Spleen (tissue), 11 donors: ENCODE data around the gene RPL38. TPM values are rescaled to one million over a fixed set of nuclear protein-coding genes. Genes with fewer than 3 reads are reported as not detected.

Experiments
- DNase-seq: peaks from one replicate; pipeline ENCODE4 v3.0.0-alpha.2; 2020
- H3K27ac ChIP-seq, 8 donors: fragments of 200-600 bp; sonication (generic) in 7 of 8; 1 replicate in 4 of 8; 2 replicates in 4 of 8; pipeline versions ENCODE4 v1.5.0 to v1.8.0; 2016 to 2021; ENCODE audit warnings: inconsistent platforms in 4 of 8, mild to moderate bottlenecking in 4 of 8, moderate library complexity in 1 of 8
- H3K27me3 ChIP-seq, 7 donors: fragments of 200-600 bp; sonication (generic) in 6 of 7; replicated peaks in 1 of 7; 1 replicate in 4 of 7; 2 replicates in 3 of 7; pipeline versions ENCODE4 v1.5.0 to v1.8.0; 2016 to 2021; ENCODE audit warnings: inconsistent platforms in 3 of 7, mild to moderate bottlenecking in 1 of 7
- H3K36me3 ChIP-seq, 6 donors: fragments of 200-600 bp; sonication (generic) in 5 of 6; 1 replicate in 4 of 6; 2 replicates in 2 of 6; pipeline versions ENCODE4 v1.5.0 to v1.8.0; 2016 to 2021; ENCODE audit warnings: inconsistent platforms in 2 of 6
- H3K4me1 ChIP-seq, 6 donors: fragments of 200-600 bp; sonication (generic) in 5 of 6; 1 replicate in 3 of 6; 2 replicates in 3 of 6; pipeline versions ENCODE4 v1.5.0 to v1.8.0; 2016 to 2021; ENCODE audit warnings: inconsistent platforms in 3 of 6
- H3K4me3 ChIP-seq, 8 donors: fragments of 200-600 bp; sonication (generic) in 7 of 8; 1 replicate in 4 of 8; 2 replicates in 4 of 8; pipeline versions ENCODE4 v1.5.0 to v1.8.0; 2016 to 2021; ENCODE audit warnings: inconsistent platforms in 4 of 8, mild to moderate bottlenecking in 4 of 8, moderate library complexity in 2 of 8
- H3K9me3 ChIP-seq, 8 donors: fragments of 200-600 bp; sonication (generic) in 7 of 8; 1 replicate in 4 of 8; 2 replicates in 4 of 8; pipeline versions ENCODE4 v1.5.0 to v1.8.0; 2016 to 2021; ENCODE audit warnings: inconsistent platforms in 4 of 8
- POLR2A ChIP-seq, 3 donors: fragments of 450-650 bp; IDR thresholded peaks; one replicate each; pipeline ENCODE4 v1.5.1; 2017; ENCODE audit warnings: antibody characterized with exemption in 3 of 3, mild to moderate bottlenecking in 1 of 3
- POLR2AphosphoS5 ChIP-seq, 3 donors: sonication (generic); formaldehyde crosslinking; IDR thresholded peaks; one replicate each; pipeline ENCODE4 v1.5.1; 2017; ENCODE audit warnings: antibody characterized with exemption in 3 of 3
- WGBS, 5 donors: extraction: QIAGEN DNeasy Blood & Tissue Kit in 3 of 5; methylation state at CpG; one replicate each; pipeline versions ENCODE4 v1.1.5 to v1.1.7; 2013 to 2018; 5-methylcytosine and 5-hydroxymethylcytosine counted together
- intact Hi-C: fragments of 100-400 bp; cut with DNase I; formaldehyde crosslinking; loops from one replicate; pipeline ENCODE4 v1.15.0; 2023; ENCODE audit warnings: low total_unique reads
- polyA plus RNA-seq, 3 donors: library from polyadenylated mRNA; stranded (reverse); fragments of 200-250 nt; gene quantifications; one replicate each; pipeline ENCODE4 v1.2.1, GENCODE V29; 2013
- total RNA-seq, 7 donors: library from RNA; depleted of rRNA in 3 of 7; stranded (reverse); fragments of >200 nt in 3 of 7; fragmentation: NEBNext Ultra II Directional in 4 of 7; extraction: Animal tissue kit (Norgen Biotek cat#: 25700) in 4 of 7; gene quantifications; one replicate each; pipeline versions ENCODE4 v1.1.0 to v1.2.1, GENCODE V29; 2016 to 2021
- TF ChIP-seq, protein P1 (sequence below), 11 experiments: fragments of 200-600 bp in 7 of 11; fragments of 450-650 bp in 4 of 11; sonication (generic) in 4 of 11; IDR thresholded peaks in 8 of 11; conservative IDR thresholded peaks in 3 of 11; 1 replicate in 7 of 11; 2 replicates in 4 of 11; pipeline versions ENCODE4 v1.4.0 to v1.8.0; 2016 to 2021; ENCODE audit warnings: antibody characterized with exemption in 11 of 11, inconsistent platforms in 4 of 11, mild to moderate bottlenecking in 1 of 11
- donor health status: healthy with polysubstance abuse.
- donor health status: DM: no; HTN: no; CAD: no; lungs with moderate emphysema.
- donor health status: DM: no; HTN: no; CAD: no.
- donor health status: Bipolar disorder and iron deficiency.
- donor health status: healthy.
- donor health status: DM: no; HTN: no; CAD: no.
- donor health status: DM: yes; HTN: yes; CAD: no.

The RPL38 gene
- total and polyA plus RNA-seq, 10 donors, result 311 to 3,463 (median 896) TPM

GRCh38 chr17:74252211-74252610 lies 48.7 kb downstream of the RPL38 start:
- 83 to 95% (median 90%) methylated on average over 6 to 8 of the region's 8 CpGs for WGBS, 5 donors
- no peaks in the 10 kb centered on the region for H3K27me3 ChIP-seq
- TF ChIP-seq POLR2A (IDR thresholded peaks at IDR 0.05) (no peak), POLR2AphosphoS5 (IDR thresholded peaks at IDR 0.05) (no peak)
- TF ChIP-seq, protein P1, sequence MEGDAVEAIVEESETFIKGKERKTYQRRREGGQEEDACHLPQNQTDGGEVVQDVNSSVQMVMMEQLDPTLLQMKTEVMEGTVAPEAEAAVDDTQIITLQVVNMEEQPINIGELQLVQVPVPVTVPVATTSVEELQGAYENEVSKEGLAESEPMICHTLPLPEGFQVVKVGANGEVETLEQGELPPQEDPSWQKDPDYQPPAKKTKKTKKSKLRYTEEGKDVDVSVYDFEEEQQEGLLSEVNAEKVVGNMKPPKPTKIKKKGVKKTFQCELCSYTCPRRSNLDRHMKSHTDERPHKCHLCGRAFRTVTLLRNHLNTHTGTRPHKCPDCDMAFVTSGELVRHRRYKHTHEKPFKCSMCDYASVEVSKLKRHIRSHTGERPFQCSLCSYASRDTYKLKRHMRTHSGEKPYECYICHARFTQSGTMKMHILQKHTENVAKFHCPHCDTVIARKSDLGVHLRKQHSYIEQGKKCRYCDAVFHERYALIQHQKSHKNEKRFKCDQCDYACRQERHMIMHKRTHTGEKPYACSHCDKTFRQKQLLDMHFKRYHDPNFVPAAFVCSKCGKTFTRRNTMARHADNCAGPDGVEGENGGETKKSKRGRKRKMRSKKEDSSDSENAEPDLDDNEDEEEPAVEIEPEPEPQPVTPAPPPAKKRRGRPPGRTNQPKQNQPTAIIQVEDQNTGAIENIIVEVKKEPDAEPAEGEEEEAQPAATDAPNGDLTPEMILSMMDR (IDR thresholded peaks at IDR 0.05 in 8 of 11, conservative IDR thresholded peaks at IDR 0.05 in 3 of 11), result no peak
- H3K4me1 ChIP-seq, result no peaks in the 10 kb centered on the region
- DNase-seq, result no peak
- peaks cover 0 to 77% (median 0%) of the 10 kb centered on the region in 6 donors for H3K36me3 ChIP-seq
- no peaks in the 10 kb centered on the region for H3K9me3 ChIP-seq
- H3K27ac ChIP-seq, result no peak overlapping the region
- H3K4me3 ChIP-seq, result no peak overlapping the region
- intact Hi-C loops, result no loop called here

- intact Hi-C loops, result no loop called here
- no peak overlapping the region for H3K27ac ChIP-seq
- TF ChIP-seq POLR2A (IDR thresholded peaks at IDR 0.05) (no peak), POLR2AphosphoS5 (IDR thresholded peaks at IDR 0.05) (no peak)
- TF ChIP-seq, protein P1 (IDR thresholded peaks at IDR 0.05 in 8 of 11, conservative IDR thresholded peaks at IDR 0.05 in 3 of 11), result no peak
- H3K4me1 ChIP-seq, result no peaks in the 10 kb centered on the region
- H3K4me3 ChIP-seq, result no peak overlapping the region
- no peaks in the 10 kb centered on the region for H3K9me3 ChIP-seq
- peaks cover 0 to 73% (median 0%) of the 10 kb centered on the region in 6 donors for H3K36me3 ChIP-seq
- WGBS, 5 donors, result 85 to 97% (median 90%) methylated on average over 9 to 13 of the region's 13 CpGs
- H3K27me3 ChIP-seq, result no peaks in the 10 kb centered on the region
- no peak for DNase-seq
Measured at GRCh38 chr17:74253036-74253435, 49.6 kb downstream of the RPL38 start.

GRCh38 chr17:74257311-74257710 lies 53.8 kb downstream of the RPL38 start:
- intact Hi-C loops, result no loop called here
- H3K27ac ChIP-seq, result no peak overlapping the region
- H3K36me3 ChIP-seq, result peaks cover 0 to 70% (median 0%) of the 10 kb centered on the region in 6 donors

DNA sequence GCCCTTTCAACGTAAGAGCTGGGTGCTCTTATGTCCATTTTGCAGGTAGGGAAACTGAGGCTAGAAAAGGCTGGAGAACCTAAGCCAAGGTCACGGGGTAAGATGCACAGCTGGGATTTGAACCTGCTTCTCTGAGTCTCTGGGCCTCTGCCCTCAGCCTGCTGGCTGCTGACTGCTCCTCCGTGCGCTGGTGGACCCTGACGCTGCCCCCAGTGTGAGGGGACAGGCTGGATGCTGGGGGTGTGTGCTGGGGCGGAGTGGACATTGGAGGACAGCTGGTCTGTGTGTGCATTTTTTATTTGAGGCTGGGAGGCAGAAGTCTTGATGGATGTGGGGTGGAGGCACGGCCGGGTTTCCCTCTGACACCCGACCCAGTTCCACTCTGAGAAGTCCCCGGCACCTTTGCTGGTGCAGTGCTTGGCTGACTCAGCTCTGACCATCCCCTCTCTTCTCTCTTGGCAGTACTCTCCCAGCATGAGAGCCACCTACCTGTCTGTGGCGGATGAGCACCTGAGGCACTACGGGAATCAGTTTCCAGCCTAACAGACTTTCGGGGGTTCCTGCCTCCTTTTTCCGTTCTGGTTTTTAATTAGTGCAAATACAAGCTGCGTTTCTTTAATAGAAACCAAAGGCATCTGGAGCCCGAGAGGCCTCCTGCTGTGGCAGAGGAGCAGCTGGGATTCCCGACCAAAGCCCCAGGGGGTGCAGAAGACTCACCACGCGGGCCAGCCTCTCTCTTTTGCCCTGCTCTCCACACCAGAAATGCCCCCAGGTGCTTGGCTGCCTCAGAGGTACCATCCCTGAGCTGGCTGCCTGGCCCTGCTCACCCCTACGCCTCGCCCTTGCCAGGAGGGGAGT lies 56.4 kb downstream of the RPL38 start:
- WGBS, 5 donors, result 75 to 91% (median 86%) methylated on average over 17 to 21 of the region's 21 CpGs
- Histone ChIP-seq H3K9me3 (no peaks in the 10 kb centered on the region), H3K4me1 (no peaks in the 10 kb centered on the region), H3K27me3 (no peaks in the 10 kb centered on the region), H3K36me3 (peaks cover 0 to 45% (median 0%) of the 10 kb centered on the region in 6 donors), H3K4me3 (no peak overlapping the region), H3K27ac (no peak overlapping the region)
- intact Hi-C loops, result no loop called here
- no peak for DNase-seq
- TF ChIP-seq, protein P1 (IDR thresholded peaks at IDR 0.05 in 8 of 11, conservative IDR thresholded peaks at IDR 0.05 in 3 of 11), result no peak
- TF ChIP-seq POLR2AphosphoS5 (IDR thresholded peaks at IDR 0.05) (no peak), POLR2A (IDR thresholded peaks at IDR 0.05) (no peak)

More at GRCh38 chr17:74257311-74257710, 53.8 kb downstream of the RPL38 start:
- no peak for DNase-seq
- 82 to 95% (median 90%) methylated on average over 10 of the region's 10 CpGs for WGBS, 5 donors
- TF ChIP-seq POLR2A (IDR thresholded peaks at IDR 0.05) (no peak), POLR2AphosphoS5 (IDR thresholded peaks at IDR 0.05) (no peak)
- H3K9me3 ChIP-seq, result no peaks in the 10 kb centered on the region
- no peak overlapping the region for H3K4me3 ChIP-seq
- no peaks in the 10 kb centered on the region for H3K27me3 ChIP-seq
- no peaks in the 10 kb centered on the region for H3K4me1 ChIP-seq

Other genes with a start within 250 kb of the RPL38 start
- 10 to 100 TPM; 15.0 to 22.7 (median 21.0) TPM for gene TTYH2, start 9.9 kb downstream of the RPL38 start, total RNA-seq
- 1 to 10 TPM; 2.7 to 5.5 (median 4.0) TPM for gene TTYH2, start 9.9 kb downstream of the RPL38 start, polyA plus RNA-seq
- gene DNAI2, start 70.6 kb downstream of the RPL38 start, total RNA-seq, result under 1 TPM in 3 of 7 donors, not detected in 4; 0.23 to 0.67 (median 0.29) TPM
- under 1 TPM in 2 of 3 donors, not detected in 1; 0.35 to 0.72 TPM for gene DNAI2, start 70.6 kb downstream of the RPL38 start, polyA plus RNA-seq
- gene KIF19, start 122.5 kb downstream of the RPL38 start, total RNA-seq, result 10 to 100 TPM; 15.9 to 48.2 (median 24.1) TPM
- 10 to 100 TPM in 2 of 3 donors, 1 to 10 TPM in 1; 5.7 to 22.8 (median 13.3) TPM for gene KIF19, start 122.5 kb downstream of the RPL38 start, polyA plus RNA-seq
- gene BTBD17, start 158.2 kb downstream of the RPL38 start, total RNA-seq, result under 1 TPM in 1 of 7 donors, not detected in 6; 0.51 TPM
- under 1 TPM in 1 of 3 donors, not detected in 2; 0.06 TPM for gene BTBD17, start 158.2 kb downstream of the RPL38 start, polyA plus RNA-seq
- gene GPR142, start 163.8 kb downstream of the RPL38 start, total RNA-seq, result 1 to 10 TPM in 6 of 7 donors, under 1 TPM in 1; 0.85 to 3.1 (median 2.2) TPM
- under 1 TPM; 0.09 to 0.93 (median 0.18) TPM for gene GPR142, start 163.8 kb downstream of the RPL38 start, polyA plus RNA-seq
- gene GPRC5C, start 228.4 kb downstream of the RPL38 start, total RNA-seq, result 10 to 100 TPM; 24.1 to 70.0 (median 36.6) TPM
- gene GPRC5C, start 228.4 kb downstream of the RPL38 start, polyA plus RNA-seq, result 10 to 100 TPM; 11.0 to 19.7 (median 18.9) TPM